HepG2 (cell line): ENCODE measurements around the gene KLF15. TPM values are rescaled to one million over a fixed set of nuclear protein-coding genes. Genes with fewer than 3 reads are reported as not detected.

Source experiments
- ATAC-seq: fragments of 200-7000 bp; cut with Tn5 transposase; 3 replicates; pipeline ENCODE4 v1.9.1; 2020; ENCODE audit warnings: mild to moderate bottlenecking, moderate library complexity
- BruUV-seq: library from RNA; stranded (reverse); fragments of 400-500 nt; replicated peaks from 2 replicates; lab custom pipeline; 2021; lab: Mats Ljungman, UMichigan
- CTCF ChIA-PET: fragments of 300-600 bp; formaldehyde crosslinking; extraction: SDS; loops from one replicate; lab custom pipeline; 2021; ENCODE audit warnings: low total read pairs, inconsistent platforms, low intra/inter-chr PET ratio; lab: Yijun Ruan, JAX
- POLR2A ChIA-PET: fragments of 350-600 bp; sonication (Branson Sonifier 250); formaldehyde crosslinking; loops from one replicate; lab custom pipeline; 2020; ENCODE audit warnings: antibody characterized with exemption, inconsistent platforms; lab: Yijun Ruan, JAX
- DNase-seq: peaks from one replicate; pipeline ENCODE4 v3.0.0-alpha.2; 2015; ENCODE audit warnings: low spot score
- FAIRE-seq: peaks from 3 replicates; lab custom pipeline; 2011; peaks lifted over from hg19 to GRCh38; lab: Jason Lieb, UNC
- H2AFZ ChIP-seq: one replicate; pipeline ENCODE4 v1.6.1; 2011; ENCODE audit warnings: low read length, inconsistent platforms
- H3K27ac ChIP-seq: fragments of 300-600 bp; 3 replicates; pipeline ENCODE4 v1.8.0; 2011; ENCODE audit warnings: mixed run types, mild to moderate bottlenecking, mixed read lengths, low read length, inconsistent platforms; ENCODE audit not compliant: insufficient read depth; ENCODE audit errors: extremely low read length
- H3K27me3 ChIP-seq, 2 experiments: fragments of 200-600 bp in 1 of 2; 2 replicates in 1 of 2; 3 replicates in 1 of 2; pipeline versions ENCODE4 v1.6.0 to v1.8.0; 2011; ENCODE audit warnings: low read length in 2 of 2, mild to moderate bottlenecking in 2 of 2, moderate library complexity in 2 of 2, inconsistent platforms in 1 of 2; ENCODE audit not compliant: insufficient read depth in 2 of 2, control insufficient read depth in 1 of 2
- H3K36me3 ChIP-seq, 2 experiments: fragments of 200-600 bp in 1 of 2; replicated peaks in 1 of 2; 2 replicates in 1 of 2; 3 replicates in 1 of 2; pipeline versions ENCODE4 v1.5.1 to v1.8.0; 2011; ENCODE audit warnings: low read length in 2 of 2, inconsistent platforms in 1 of 2; ENCODE audit not compliant: insufficient read depth in 2 of 2, control insufficient read depth in 1 of 2
- H3K4me1 ChIP-seq: 2 replicates; pipeline ENCODE4 v1.5.1; 2012; ENCODE audit warnings: low read length, inconsistent platforms; ENCODE audit not compliant: insufficient read depth
- H3K4me2 ChIP-seq: 2 replicates; pipeline ENCODE4 v1.6.0; 2011; ENCODE audit warnings: low read depth, low read length, inconsistent platforms
- H3K4me3 ChIP-seq, 3 experiments: fragments of 200-600 bp in 1 of 3; sonication (generic), shearing (Covaris generic) in 1 of 3; replicated peaks in 1 of 3; 2 replicates each; pipeline ENCODE4 v1.5.1; 2011 to 2016; ENCODE audit warnings: low read length in 3 of 3, inconsistent platforms in 2 of 3, low read depth in 2 of 3, mild to moderate bottlenecking in 2 of 3, control low read depth in 1 of 3, mixed read lengths in 1 of 3; ENCODE audit not compliant: insufficient read depth in 1 of 3
- H3K79me2 ChIP-seq: one replicate; pipeline ENCODE4 v1.6.1; 2011; ENCODE audit warnings: low read length, inconsistent platforms; ENCODE audit not compliant: insufficient read depth
- H3K9ac ChIP-seq: 2 replicates; pipeline ENCODE4 v1.6.0; 2011; ENCODE audit warnings: mild to moderate bottlenecking, low read depth, low read length, inconsistent platforms; ENCODE audit not compliant: insufficient read depth
- H3K9me3 ChIP-seq: 2 replicates; pipeline ENCODE4 v1.5.1; 2012; ENCODE audit warnings: mild to moderate bottlenecking, low read length
- H4K20me1 ChIP-seq: 2 replicates; pipeline ENCODE4 v1.6.0; 2011; ENCODE audit warnings: inconsistent platforms, mild to moderate bottlenecking, low read length, moderate library complexity; ENCODE audit not compliant: insufficient read depth
- CEBPB ChIP-seq: IDR thresholded peaks from 2 replicates; pipeline ENCODE4 v1.6.1; 2011; ENCODE audit warnings: low read depth, low read length, improper control_type of control experiment, borderline replicate concordance
- NBN ChIP-seq: fragments of 450-650 bp; conservative IDR thresholded peaks from 2 replicates; pipeline ENCODE4 v1.6.1; 2017
- POLR2AphosphoS5 ChIP-seq: IDR thresholded peaks from 2 replicates; pipeline ENCODE4 v1.6.1; 2012; ENCODE audit warnings: low read depth, low read length
- RXRB ChIP-seq: IDR thresholded peaks from 2 replicates; pipeline ENCODE4 v1.6.1; 2016; ENCODE audit warnings: borderline replicate concordance, missing genetic modification reagents, missing compliant biosample characterization
- SIX4 ChIP-seq: sonication (generic); formaldehyde crosslinking; IDR thresholded peaks from 2 replicates; pipeline ENCODE4 v1.4.0; 2020; ENCODE audit warnings: missing genetic modification reagents
- TBX3 ChIP-seq: fragments of 450-650 bp; IDR thresholded peaks from 2 replicates; pipeline ENCODE4 v1.6.1; 2017; ENCODE audit warnings: antibody characterized with exemption, mild to moderate bottlenecking, inconsistent platforms, borderline replicate concordance
- WIZ ChIP-seq: sonication (generic); formaldehyde crosslinking; IDR thresholded peaks from 2 replicates; pipeline ENCODE4 v1.5.1; 2020; ENCODE audit warnings: mild to moderate bottlenecking, missing genetic modification reagents
- ZFP37 ChIP-seq: sonication (generic); formaldehyde crosslinking; IDR thresholded peaks from 2 replicates; pipeline ENCODE4 v1.4.0; 2020; ENCODE audit warnings: missing genetic modification reagents, borderline replicate concordance
- ZFP91 ChIP-seq: sonication (generic); formaldehyde crosslinking; IDR thresholded peaks from 2 replicates; pipeline ENCODE4 v1.9.0; 2022; ENCODE audit warnings: missing genetic modification reagents, mild to moderate bottlenecking, borderline replicate concordance
- ZNF569 ChIP-seq: sonication (generic); formaldehyde crosslinking; IDR thresholded peaks from 2 replicates; pipeline ENCODE4 v1.5.0; 2020; ENCODE audit warnings: mild to moderate bottlenecking, missing genetic modification reagents, moderate library complexity, borderline replicate concordance
- WGBS: methylation state at CpG from one replicate; pipeline ENCODE4 v1.1.6; 2017; ENCODE audit warnings: low lambda C conversion rate; 5-methylcytosine and 5-hydroxymethylcytosine counted together
- in situ Hi-C: cut with HindIII; loops from 2 replicates; pipeline ENCODE4 v1.10.0; 2017; ENCODE audit warnings: low pct_unique_long_range_greater_than_20kb; ENCODE audit not compliant: extremely low pct_ligation_motif_present
- intact Hi-C: fragments of 100-400 bp; cut with micrococcal nuclease; formaldehyde crosslinking; loops from one replicate; pipeline ENCODE4 v1.10.0; 2022; ENCODE audit not compliant: unreplicated experiment
- polyA plus RNA-seq, 8 experiments: library from polyadenylated mRNA; depleted of rRNA in 3 of 8; stranded (reverse) in 7 of 8; unstranded in 1 of 8; fragments of >200 nt; fragmentation: Illumina TruSeq in 4 of 8; extraction: Trizol in 4 of 8; gene quantifications; 2 replicates each; pipeline versions ENCODE4 v1.2.1 to v1.2.3, GENCODE V29; 2011 to 2016; ENCODE audit warnings: low read depth in 4 of 8, missing spikeins in 1 of 8, mixed read lengths in 1 of 8; ENCODE audit not compliant: insufficient read depth in 1 of 8
- total RNA-seq, 5 experiments: library from RNA; depleted of rRNA; stranded (reverse); fragments of >200 nt; fragmentation: Illumina TruSeq; extraction: Trizol; gene quantifications; 2 replicates each; pipeline ENCODE4 v1.2.3, GENCODE V29; 2016; ENCODE audit warnings: low read depth in 1 of 5

KLF15 gene
- total and polyA plus RNA-seq, 2 of the 13 experiments (the other 11 are each of a cell fraction or from before 2014, with no cell fraction given): 7.1 to 7.8 TPM

DNA sequence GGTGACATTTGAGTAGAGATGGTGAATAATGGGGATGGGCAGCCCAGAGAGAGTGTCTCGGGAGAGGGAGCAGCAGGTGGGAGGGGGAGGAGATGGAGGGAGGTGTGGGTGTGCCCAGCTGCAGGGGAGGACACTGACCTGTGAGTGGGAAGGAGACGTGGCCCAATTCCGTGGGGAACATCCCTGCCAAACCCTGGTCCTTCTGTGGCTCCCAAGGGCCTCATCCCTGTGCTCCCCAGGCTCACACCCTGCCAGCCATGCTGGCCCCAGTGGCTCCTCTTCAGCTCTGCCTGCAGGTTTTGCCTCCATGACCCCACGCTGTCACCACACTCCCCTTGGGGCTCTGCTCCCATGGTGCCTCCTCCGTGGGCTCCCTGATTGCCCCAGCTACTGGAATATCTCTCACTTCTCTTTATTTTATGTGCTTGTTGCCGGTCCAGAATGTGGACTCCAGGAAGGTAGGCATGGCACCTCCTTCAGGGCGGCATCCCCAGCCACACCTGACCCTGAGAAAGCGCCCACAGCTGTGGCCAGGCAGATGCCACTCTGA is 44.5 kb upstream of the KLF15 start:
- Histone ChIP-seq H2AFZ (no peak overlapping the region), H3K4me3 (no peak overlapping the region), H3K79me2 (no peaks in the 10 kb centered on the region), H3K9me3 (no peaks in the 10 kb centered on the region), H3K36me3 (no peaks in the 10 kb centered on the region), H4K20me1 (no peaks in the 10 kb centered on the region), H3K27me3 (peaks cover 2 to 27% of the 10 kb centered on the region in 2 experiments; a peak in 4 of 5 replicates)
- ATAC-seq (no peak), FAIRE-seq (no peak)
- in situ Hi-C loops: no loop called here
- intact Hi-C loops: no loop called here
- TF ChIP-seq ZFP37 (CRISPR knock-in tag) (no peak), POLR2AphosphoS5 (no peak)
- TF ChIP-seq, all 625 proteins: peak for 0
- H3K27ac ChIP-seq: no peak overlapping the region
- no peak for DNase-seq
- no TSS peak for BruUV-seq
- no peaks in the 10 kb centered on the region for H3K4me1 ChIP-seq
- POLR2A ChIA-PET: no interaction called here
- 5% methylated on average over 8 of the region's 8 CpGs for WGBS
- H3K9ac ChIP-seq: no peak overlapping the region
- CTCF ChIA-PET: no interaction called here
- no peak overlapping the region for H3K4me2 ChIP-seq

- BruUV-seq: no TSS peak
- H3K4me3 ChIP-seq: no peak overlapping the region
- DNase-seq (no peak), FAIRE-seq (no peak), ATAC-seq (no peak)
- no peaks in the 10 kb centered on the region for H3K36me3 ChIP-seq
- ChIA-PET CTCF (no interaction called here), POLR2A (no interaction called here)
- H3K27me3 ChIP-seq: peaks cover 2 to 32% of the 10 kb centered on the region in 2 experiments; a peak in 3 of 5 replicates
- no peaks in the 10 kb centered on the region for H3K4me1 ChIP-seq
- intact Hi-C loops (no loop called here), in situ Hi-C loops (no loop called here)
- no peak overlapping the region for H3K27ac ChIP-seq
- H3K79me2 ChIP-seq: no peaks in the 10 kb centered on the region
- H3K4me2 ChIP-seq: no peak overlapping the region
- TF ChIP-seq ZFP91 (CRISPR knock-in tag): no peak
- no peak for TF ChIP-seq ZNF569 (CRISPR knock-in tag)
- no peak for TF ChIP-seq RXRB
- no peak for TF ChIP-seq WIZ (CRISPR knock-in tag)
- no peak for TF ChIP-seq CEBPB
- TF ChIP-seq NBN: no peak
- no peak for TF ChIP-seq SIX4 (CRISPR knock-in tag)
- no peak for TF ChIP-seq TBX3
- no peak overlapping the region for H3K9ac ChIP-seq
- H2AFZ ChIP-seq: no peak overlapping the region
- H3K9me3 ChIP-seq: no peaks in the 10 kb centered on the region
- 26% methylated on average over 4 of the region's 4 CpGs for WGBS
- no peaks in the 10 kb centered on the region for H4K20me1 ChIP-seq
Observed at GRCh38 chr3:126399756-126400155, 42.5 kb upstream of the KLF15 start.
